NOMO-1 (cell line): ENCODE data around the gene KAZALD1.

ENCODE experiments used
- DNase-seq, 2 experiments: peaks; one replicate each; lab custom pipeline; 2025; ENCODE audit not compliant: unreplicated experiment in 2 of 2; lab: John Stamatoyannopoulos, UW

The KAZALD1 gene

GRCh38 chr10:101065481-101066145 is 3.8 kb downstream of the KAZALD1 start:
- DNase-seq, result no peak

GRCh38 chr10:101066146-101066895 is 4.5 kb downstream of the KAZALD1 start:
- peak; percentile 70 to 84 for DNase-seq

- DNase-seq, result no peak
Measured at GRCh38 chr10:101066896-101067355, 5.1 kb downstream of the KAZALD1 start.

- peak; percentile 56 to 59 for DNase-seq
Measured at GRCh38 chr10:101067356-101068083, 5.7 kb downstream of the KAZALD1 start.

- no peak for DNase-seq
Measured at GRCh38 chr10:101069441-101069840, 7.7 kb downstream of the KAZALD1 start.

GRCh38 chr10:101070098-101070497 is 8.3 kb downstream of the KAZALD1 start:
- no peak for DNase-seq

- peak; percentile 88 to 96 for DNase-seq
Measured at GRCh38 chr10:101071267-101071884, 9.6 kb downstream of the KAZALD1 start.

GRCh38 chr10:101071885-101072433 is 10.2 kb downstream of the KAZALD1 start:
- no peak for DNase-seq

- no peak for DNase-seq
Measured at GRCh38 chr10:101072923-101073322, 11.1 kb downstream of the KAZALD1 start.

- no peak for DNase-seq
Measured at GRCh38 chr10:101073631-101074030, 11.8 kb downstream of the KAZALD1 start.

- no peak for DNase-seq
Measured at GRCh38 chr10:101075775-101076174, 14.0 kb downstream of the KAZALD1 start.

GRCh38 chr10:101076630-101077029 is 14.8 kb downstream of the KAZALD1 start:
- DNase-seq, result no peak

GRCh38 chr10:101079874-101080273 is 18.1 kb downstream of the KAZALD1 start:
- DNase-seq, result no peak

- no peak for DNase-seq
Measured at GRCh38 chr10:101080933-101081931, 19.4 kb downstream of the KAZALD1 start.

- DNase-seq, result no peak
Measured at GRCh38 chr10:101085846-101086245, 24.1 kb downstream of the KAZALD1 start.

GRCh38 chr10:101087376-101087775 is 25.6 kb downstream of the KAZALD1 start:
- DNase-seq, result no peak

- no peak for DNase-seq
Measured at GRCh38 chr10:101087965-101088364, 26.2 kb downstream of the KAZALD1 start.

GRCh38 chr10:101089520-101090299 is 27.9 kb downstream of the KAZALD1 start:
- DNase-seq, result no peak

GRCh38 chr10:101090597-101090996 is 28.8 kb downstream of the KAZALD1 start:
- no peak for DNase-seq
